HepG2 (cell line): ENCODE measurements around the gene ARHGAP26. TPM values are rescaled to one million over a fixed set of nuclear protein-coding genes. Genes with fewer than 3 reads are reported as not detected.

Experiments
- ESRRA ChIP-seq: sonication (generic); formaldehyde crosslinking; IDR thresholded peaks from 2 replicates; pipeline ENCODE4 v1.5.1; 2020; ENCODE audit warnings: mild to moderate bottlenecking, low read depth, missing genetic modification reagents
- MTA1 ChIP-seq: sonication (generic); formaldehyde crosslinking; IDR thresholded peaks from 2 replicates; pipeline ENCODE4 v1.4.0; 2020; ENCODE audit warnings: missing genetic modification reagents, mild to moderate bottlenecking, borderline replicate concordance
- MXI1 ChIP-seq: IDR thresholded peaks from 3 replicates; pipeline ENCODE4 v1.6.1; 2012; ENCODE audit warnings: low read depth, low read length, inconsistent platforms, borderline replicate concordance
- NBN ChIP-seq: fragments of 450-650 bp; conservative IDR thresholded peaks from 2 replicates; pipeline ENCODE4 v1.6.1; 2017
- NFE2 ChIP-seq: sonication (generic); formaldehyde crosslinking; IDR thresholded peaks from 2 replicates; pipeline ENCODE4 v1.4.0; 2020; ENCODE audit warnings: missing genetic modification reagents
- NFKBIZ ChIP-seq: IDR thresholded peaks from 2 replicates; pipeline ENCODE4 v1.6.1; 2018; ENCODE audit warnings: missing genetic modification reagents, missing compliant biosample characterization
- TAF1 ChIP-seq: sonication (generic); formaldehyde crosslinking; IDR thresholded peaks from 2 replicates; pipeline ENCODE4 v1.4.0; 2020; ENCODE audit warnings: missing genetic modification reagents
- ZKSCAN1 ChIP-seq: fragments of 150-350 bp; IDR thresholded peaks from 2 replicates; pipeline ENCODE4 v1.6.1; 2014; ENCODE audit warnings: low read length
- ZNF354B ChIP-seq: sonication (generic); formaldehyde crosslinking; IDR thresholded peaks from 2 replicates; pipeline ENCODE4 v1.8.0; 2022; ENCODE audit warnings: mild to moderate bottlenecking, missing genetic modification reagents
- ZNF530 ChIP-seq: sonication (generic); formaldehyde crosslinking; IDR thresholded peaks from 2 replicates; pipeline ENCODE4 v1.5.0; 2020; ENCODE audit warnings: low read depth, mild to moderate bottlenecking, missing genetic modification reagents
- ZNF75D ChIP-seq: sonication (generic); formaldehyde crosslinking; IDR thresholded peaks from 2 replicates; pipeline ENCODE4 v1.8.1; 2023; ENCODE audit warnings: missing genetic modification reagents, mild to moderate bottlenecking, borderline replicate concordance
- polyA plus RNA-seq, 8 experiments: library from polyadenylated mRNA; depleted of rRNA in 3 of 8; stranded (reverse) in 7 of 8; unstranded in 1 of 8; fragments of >200 nt; fragmentation: Illumina TruSeq in 4 of 8; extraction: Trizol in 4 of 8; gene quantifications; 2 replicates each; pipeline versions ENCODE4 v1.2.1 to v1.2.3, GENCODE V29; 2011 to 2016; ENCODE audit warnings: low read depth in 4 of 8, missing spikeins in 1 of 8, mixed read lengths in 1 of 8; ENCODE audit not compliant: insufficient read depth in 1 of 8
- total RNA-seq, 5 experiments: library from RNA; depleted of rRNA; stranded (reverse); fragments of >200 nt; fragmentation: Illumina TruSeq; extraction: Trizol; gene quantifications; 2 replicates each; pipeline ENCODE4 v1.2.3, GENCODE V29; 2016; ENCODE audit warnings: low read depth in 1 of 5
- TF ChIP-seq, protein P1 (sequence below): sonication (generic); formaldehyde crosslinking; IDR thresholded peaks from 2 replicates; pipeline ENCODE4 v1.5.0; 2020; ENCODE audit warnings: missing genetic modification reagents, mild to moderate bottlenecking, borderline replicate concordance
- TF ChIP-seq, protein P2 (sequence below): sonication (generic); formaldehyde crosslinking; IDR thresholded peaks from 2 replicates; pipeline ENCODE4 v1.8.0; 2022; ENCODE audit warnings: mild to moderate bottlenecking, missing genetic modification reagents, borderline replicate concordance
- TF ChIP-seq, protein P3 (sequence below): sonication (generic); formaldehyde crosslinking; IDR thresholded peaks from 2 replicates; pipeline ENCODE4 v1.8.1; 2023; ENCODE audit warnings: mild to moderate bottlenecking, missing genetic modification reagents
- TF ChIP-seq, protein P4 (sequence below): sonication (generic); formaldehyde crosslinking; IDR thresholded peaks from 2 replicates; pipeline ENCODE4 v1.9.0; 2022; ENCODE audit warnings: low read depth, missing genetic modification reagents
- TF ChIP-seq, protein P5 (sequence below): sonication (generic); formaldehyde crosslinking; IDR thresholded peaks from 2 replicates; pipeline ENCODE4 v1.5.0; 2020; ENCODE audit warnings: mild to moderate bottlenecking, missing genetic modification reagents
- TF ChIP-seq, protein P6 (sequence below): sonication (generic); formaldehyde crosslinking; IDR thresholded peaks from 2 replicates; pipeline ENCODE4 v1.5.1; 2020; ENCODE audit warnings: missing genetic modification reagents, mild to moderate bottlenecking, borderline replicate concordance
- TF ChIP-seq, protein P7 (sequence below): sonication (generic); formaldehyde crosslinking; IDR thresholded peaks from 2 replicates; pipeline ENCODE4 v1.5.1; 2020; ENCODE audit warnings: mild to moderate bottlenecking, missing genetic modification reagents, moderate library complexity

ARHGAP26 gene
- total and polyA plus RNA-seq, 2 of the 13 experiments (the other 11 are each of a cell fraction or from before 2014, with no cell fraction given), result 9.6 to 18.2 TPM

DNA sequence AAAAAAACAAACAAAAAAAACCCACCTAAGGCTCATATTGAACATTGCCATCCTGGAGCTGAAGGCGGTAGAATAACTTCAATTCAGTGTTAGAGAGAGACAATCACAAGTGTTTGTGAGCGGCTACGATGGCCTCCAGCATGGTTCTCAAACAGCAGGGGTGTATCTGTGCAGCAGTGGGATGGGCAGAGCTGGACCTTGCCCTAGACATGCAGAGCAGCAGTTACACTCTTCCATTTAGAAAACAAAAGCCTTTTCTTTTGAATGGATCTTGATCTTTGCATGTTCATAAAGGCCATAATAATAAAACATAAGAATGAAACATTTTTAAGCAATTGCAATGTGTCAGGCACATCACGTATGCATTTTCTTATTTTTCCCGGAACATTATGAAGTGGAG, 50.3 kb downstream of the ARHGAP26 start (continued):
- TF ChIP-seq, protein P1, sequence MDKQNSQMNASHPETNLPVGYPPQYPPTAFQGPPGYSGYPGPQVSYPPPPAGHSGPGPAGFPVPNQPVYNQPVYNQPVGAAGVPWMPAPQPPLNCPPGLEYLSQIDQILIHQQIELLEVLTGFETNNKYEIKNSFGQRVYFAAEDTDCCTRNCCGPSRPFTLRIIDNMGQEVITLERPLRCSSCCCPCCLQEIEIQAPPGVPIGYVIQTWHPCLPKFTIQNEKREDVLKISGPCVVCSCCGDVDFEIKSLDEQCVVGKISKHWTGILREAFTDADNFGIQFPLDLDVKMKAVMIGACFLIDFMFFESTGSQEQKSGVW (CRISPR knock-in tag), result no peak
- TF ChIP-seq, protein P2, sequence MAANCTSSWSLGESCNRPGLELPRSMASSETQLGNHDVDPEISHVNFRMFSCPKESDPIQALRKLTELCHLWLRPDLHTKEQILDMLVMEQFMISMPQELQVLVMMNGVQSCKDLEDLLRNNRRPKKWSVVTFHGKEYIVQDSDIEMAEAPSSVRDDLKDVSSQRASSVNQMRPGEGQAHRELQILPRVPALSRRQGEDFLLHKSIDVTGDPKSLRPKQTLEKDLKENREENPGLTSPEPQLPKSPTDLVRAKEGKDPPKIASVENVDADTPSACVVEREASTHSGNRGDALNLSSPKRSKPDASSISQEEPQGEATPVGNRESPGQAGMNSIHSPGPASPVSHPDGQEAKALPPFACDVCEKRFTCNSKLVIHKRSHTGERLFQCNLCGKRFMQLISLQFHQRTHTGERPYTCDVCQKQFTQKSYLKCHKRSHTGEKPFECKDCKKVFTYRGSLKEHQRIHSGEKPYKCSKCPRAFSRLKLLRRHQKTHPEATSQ, result no peak; the same call in 1 of the 2 replicates
- TF ChIP-seq ZNF354B (CRISPR knock-in tag) (no peak), MTA1 (no peak), ZKSCAN1 (no peak), ESRRA (CRISPR knock-in tag) (no peak), NBN (no peak), NFKBIZ (CRISPR knock-in tag) (no peak), ZNF530 (CRISPR knock-in tag) (no peak), MXI1 (no peak), ZNF75D (CRISPR knock-in tag) (no peak), TAF1 (CRISPR knock-in tag) (no peak), NFE2 (no peak)
- TF ChIP-seq, protein P3, sequence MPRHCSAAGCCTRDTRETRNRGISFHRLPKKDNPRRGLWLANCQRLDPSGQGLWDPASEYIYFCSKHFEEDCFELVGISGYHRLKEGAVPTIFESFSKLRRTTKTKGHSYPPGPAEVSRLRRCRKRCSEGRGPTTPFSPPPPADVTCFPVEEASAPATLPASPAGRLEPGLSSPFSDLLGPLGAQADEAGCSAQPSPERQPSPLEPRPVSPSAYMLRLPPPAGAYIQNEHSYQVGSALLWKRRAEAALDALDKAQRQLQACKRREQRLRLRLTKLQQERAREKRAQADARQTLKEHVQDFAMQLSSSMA, result no peak
- TF ChIP-seq, protein P4, sequence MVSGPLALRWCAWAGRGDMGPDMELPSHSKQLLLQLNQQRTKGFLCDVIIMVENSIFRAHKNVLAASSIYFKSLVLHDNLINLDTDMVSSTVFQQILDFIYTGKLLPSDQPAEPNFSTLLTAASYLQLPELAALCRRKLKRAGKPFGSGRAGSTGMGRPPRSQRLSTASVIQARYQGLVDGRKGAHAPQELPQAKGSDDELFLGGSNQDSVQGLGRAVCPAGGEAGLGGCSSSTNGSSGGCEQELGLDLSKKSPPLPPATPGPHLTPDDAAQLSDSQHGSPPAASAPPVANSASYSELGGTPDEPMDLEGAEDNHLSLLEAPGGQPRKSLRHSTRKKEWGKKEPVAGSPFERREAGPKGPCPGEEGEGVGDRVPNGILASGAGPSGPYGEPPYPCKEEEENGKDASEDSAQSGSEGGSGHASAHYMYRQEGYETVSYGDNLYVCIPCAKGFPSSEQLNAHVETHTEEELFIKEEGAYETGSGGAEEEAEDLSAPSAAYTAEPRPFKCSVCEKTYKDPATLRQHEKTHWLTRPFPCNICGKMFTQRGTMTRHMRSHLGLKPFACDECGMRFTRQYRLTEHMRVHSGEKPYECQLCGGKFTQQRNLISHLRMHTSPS (CRISPR knock-in tag), result no peak
- TF ChIP-seq, protein P5, sequence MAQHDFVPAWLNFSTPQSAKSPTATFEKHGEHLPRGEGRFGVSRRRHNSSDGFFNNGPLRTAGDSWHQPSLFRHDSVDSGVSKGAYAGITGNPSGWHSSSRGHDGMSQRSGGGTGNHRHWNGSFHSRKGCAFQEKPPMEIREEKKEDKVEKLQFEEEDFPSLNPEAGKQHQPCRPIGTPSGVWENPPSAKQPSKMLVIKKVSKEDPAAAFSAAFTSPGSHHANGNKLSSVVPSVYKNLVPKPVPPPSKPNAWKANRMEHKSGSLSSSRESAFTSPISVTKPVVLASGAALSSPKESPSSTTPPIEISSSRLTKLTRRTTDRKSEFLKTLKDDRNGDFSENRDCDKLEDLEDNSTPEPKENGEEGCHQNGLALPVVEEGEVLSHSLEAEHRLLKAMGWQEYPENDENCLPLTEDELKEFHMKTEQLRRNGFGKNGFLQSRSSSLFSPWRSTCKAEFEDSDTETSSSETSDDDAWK, result no peak
- TF ChIP-seq, protein P6, sequence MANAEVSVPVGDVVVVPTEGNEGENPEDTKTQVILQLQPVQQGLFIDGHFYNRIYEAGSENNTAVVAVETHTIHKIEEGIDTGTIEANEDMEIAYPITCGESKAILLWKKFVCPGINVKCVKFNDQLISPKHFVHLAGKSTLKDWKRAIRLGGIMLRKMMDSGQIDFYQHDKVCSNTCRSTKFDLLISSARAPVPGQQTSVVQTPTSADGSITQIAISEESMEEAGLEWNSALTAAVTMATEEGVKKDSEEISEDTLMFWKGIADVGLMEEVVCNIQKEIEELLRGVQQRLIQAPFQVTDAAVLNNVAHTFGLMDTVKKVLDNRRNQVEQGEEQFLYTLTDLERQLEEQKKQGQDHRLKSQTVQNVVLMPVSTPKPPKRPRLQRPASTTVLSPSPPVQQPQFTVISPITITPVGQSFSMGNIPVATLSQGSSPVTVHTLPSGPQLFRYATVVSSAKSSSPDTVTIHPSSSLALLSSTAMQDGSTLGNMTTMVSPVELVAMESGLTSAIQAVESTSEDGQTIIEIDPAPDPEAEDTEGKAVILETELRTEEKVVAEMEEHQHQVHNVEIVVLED, result no peak
- TF ChIP-seq, protein P7, sequence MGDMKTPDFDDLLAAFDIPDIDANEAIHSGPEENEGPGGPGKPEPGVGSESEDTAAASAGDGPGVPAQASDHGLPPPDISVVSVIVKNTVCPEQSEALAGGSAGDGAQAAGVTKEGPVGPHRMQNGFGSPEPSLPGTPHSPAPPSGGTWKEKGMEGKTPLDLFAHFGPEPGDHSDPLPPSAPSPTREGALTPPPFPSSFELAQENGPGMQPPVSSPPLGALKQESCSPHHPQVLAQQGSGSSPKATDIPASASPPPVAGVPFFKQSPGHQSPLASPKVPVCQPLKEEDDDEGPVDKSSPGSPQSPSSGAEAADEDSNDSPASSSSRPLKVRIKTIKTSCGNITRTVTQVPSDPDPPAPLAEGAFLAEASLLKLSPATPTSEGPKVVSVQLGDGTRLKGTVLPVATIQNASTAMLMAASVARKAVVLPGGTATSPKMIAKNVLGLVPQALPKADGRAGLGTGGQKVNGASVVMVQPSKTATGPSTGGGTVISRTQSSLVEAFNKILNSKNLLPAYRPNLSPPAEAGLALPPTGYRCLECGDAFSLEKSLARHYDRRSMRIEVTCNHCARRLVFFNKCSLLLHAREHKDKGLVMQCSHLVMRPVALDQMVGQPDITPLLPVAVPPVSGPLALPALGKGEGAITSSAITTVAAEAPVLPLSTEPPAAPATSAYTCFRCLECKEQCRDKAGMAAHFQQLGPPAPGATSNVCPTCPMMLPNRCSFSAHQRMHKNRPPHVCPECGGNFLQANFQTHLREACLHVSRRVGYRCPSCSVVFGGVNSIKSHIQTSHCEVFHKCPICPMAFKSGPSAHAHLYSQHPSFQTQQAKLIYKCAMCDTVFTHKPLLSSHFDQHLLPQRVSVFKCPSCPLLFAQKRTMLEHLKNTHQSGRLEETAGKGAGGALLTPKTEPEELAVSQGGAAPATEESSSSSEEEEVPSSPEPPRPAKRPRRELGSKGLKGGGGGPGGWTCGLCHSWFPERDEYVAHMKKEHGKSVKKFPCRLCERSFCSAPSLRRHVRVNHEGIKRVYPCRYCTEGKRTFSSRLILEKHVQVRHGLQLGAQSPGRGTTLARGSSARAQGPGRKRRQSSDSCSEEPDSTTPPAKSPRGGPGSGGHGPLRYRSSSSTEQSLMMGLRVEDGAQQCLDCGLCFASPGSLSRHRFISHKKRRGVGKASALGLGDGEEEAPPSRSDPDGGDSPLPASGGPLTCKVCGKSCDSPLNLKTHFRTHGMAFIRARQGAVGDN (CRISPR knock-in tag), result no peak
